ENCODE measurements around the gene SCGB1D4. TPM values are rescaled to one million over a fixed set of nuclear protein-coding genes. Genes with fewer than 3 reads are reported as not detected.

The SCGB1D4 gene
- total RNA-seq, 1 experiment from 2014 or later, result not detected

GRCh38 chr11:62280452-62280851 lies 18.4 kb downstream of the SCGB1D4 start:
- no peaks in the 10 kb centered on the region for H4K20me1 ChIP-seq (ENCODE audit: control insufficient read depth, insufficient read depth, insufficient read length)
- no peak overlapping the region for H3K4ac ChIP-seq (ENCODE audit: low read depth, low read length)
- no peak overlapping the region for H2BK5ac ChIP-seq (ENCODE audit: insufficient read length, low read length)
- no peak overlapping the region for H4K5ac ChIP-seq (ENCODE audit: insufficient read length, low read depth, low read length)
- peaks cover 10% of the 10 kb centered on the region for H3K9me3 ChIP-seq (ENCODE audit: control insufficient read depth, low read depth, low read length)
- no peak overlapping the region for H4K91ac ChIP-seq (ENCODE audit: insufficient read length, low read depth, low read length)
- H3K27me3 ChIP-seq (ENCODE audit: insufficient read depth, low read length), result no peaks in the 10 kb centered on the region
- H3K4me2 ChIP-seq (ENCODE audit: insufficient read depth, insufficient read length, low read length), result no peak overlapping the region
- H2BK120ac ChIP-seq (ENCODE audit: low read depth, low read length, poor library complexity, severe bottlenecking), result no peak overlapping the region
- no peak overlapping the region for H4K8ac ChIP-seq (replicated peaks; ENCODE audit: insufficient read length, low read depth, low read length)
- H3K79me2 ChIP-seq (ENCODE audit: insufficient read depth, low read length), result no peaks in the 10 kb centered on the region
- H3K27me3 Mint-ChIP-seq (ENCODE audit: low read depth), result peaks cover 2% of the 10 kb centered on the region
- no peak overlapping the region for H3K27ac Mint-ChIP-seq
- no peak overlapping the region for H3K27ac ChIP-seq (ENCODE audit: insufficient read length, low read depth, low read length)
- no peak overlapping the region for H3K4me3 Mint-ChIP-seq
- peaks cover 0 to 6% (median 2%) of the 10 kb centered on the region in 3 experiments; a peak in 6 of 7 replicates for H3K36me3 Mint-ChIP-seq (ENCODE audit: insufficient read depth in 1 of 3, low read depth in 3 of 3)
- H3K23me2 ChIP-seq (ENCODE audit: insufficient read length, low read depth, low read length, poor library complexity, severe bottlenecking), result no peaks in the 10 kb centered on the region
- no peak overlapping the region for H3T11ph ChIP-seq (ENCODE audit: low read length)
- H2BK20ac ChIP-seq (ENCODE audit: low read depth, low read length, poor library complexity, severe bottlenecking), result no peak overlapping the region
- H3K9ac ChIP-seq (ENCODE audit: extremely low read depth, insufficient read length, low read length), result no peak overlapping the region
- no peak overlapping the region for H2BK12ac ChIP-seq (ENCODE audit: insufficient read length, low read depth, low read length)
- no peak for TF ChIP-seq CTCF (conservative IDR thresholded peaks at IDR 0.05)
- H3K14ac ChIP-seq (ENCODE audit: insufficient read depth, low read length), result no peak overlapping the region
- H3K18ac ChIP-seq (ENCODE audit: insufficient read length, low read depth, low read length), result no peak overlapping the region
- H3K23ac ChIP-seq (ENCODE audit: insufficient read length, low read depth, low read length), result no peak overlapping the region
- peaks cover 0 to 3% of the 10 kb centered on the region in 2 experiments; a peak in 2 of 4 replicates for H3K4me1 Mint-ChIP-seq
- H3K9me3 Mint-ChIP-seq, result peaks cover 22 to 34% of the 10 kb centered on the region in 2 experiments
- no peak overlapping the region for H2BK15ac ChIP-seq (ENCODE audit: low read depth, low read length)
- no peak for DNase-seq
- no peak overlapping the region for H2AFZ ChIP-seq (ENCODE audit: low read length)
- no peak overlapping the region for H2AK5ac ChIP-seq (ENCODE audit: insufficient read length, low read length)
- no peaks in the 10 kb centered on the region for H3K79me1 ChIP-seq (ENCODE audit: insufficient read depth, low read depth, low read length, poor library complexity, severe bottlenecking)
- no peaks in the 10 kb centered on the region for H3K4me1 ChIP-seq (ENCODE audit: insufficient read depth, low read length)
- H3K56ac ChIP-seq (ENCODE audit: insufficient read length, low read depth, low read length), result no peak overlapping the region

Data from H9 (cell line).